HG03439 (cell line): ENCODE data around the gene PPP1R9B.

Experiments used
- ATAC-seq: cut with Tn5 transposase; IDR thresholded peaks from one replicate; pipeline ENCODE4 v1.9.1; 2021; ENCODE audit warnings: mild to moderate bottlenecking, moderate library complexity; ENCODE audit not compliant: unreplicated experiment

PPP1R9B gene

DNA sequence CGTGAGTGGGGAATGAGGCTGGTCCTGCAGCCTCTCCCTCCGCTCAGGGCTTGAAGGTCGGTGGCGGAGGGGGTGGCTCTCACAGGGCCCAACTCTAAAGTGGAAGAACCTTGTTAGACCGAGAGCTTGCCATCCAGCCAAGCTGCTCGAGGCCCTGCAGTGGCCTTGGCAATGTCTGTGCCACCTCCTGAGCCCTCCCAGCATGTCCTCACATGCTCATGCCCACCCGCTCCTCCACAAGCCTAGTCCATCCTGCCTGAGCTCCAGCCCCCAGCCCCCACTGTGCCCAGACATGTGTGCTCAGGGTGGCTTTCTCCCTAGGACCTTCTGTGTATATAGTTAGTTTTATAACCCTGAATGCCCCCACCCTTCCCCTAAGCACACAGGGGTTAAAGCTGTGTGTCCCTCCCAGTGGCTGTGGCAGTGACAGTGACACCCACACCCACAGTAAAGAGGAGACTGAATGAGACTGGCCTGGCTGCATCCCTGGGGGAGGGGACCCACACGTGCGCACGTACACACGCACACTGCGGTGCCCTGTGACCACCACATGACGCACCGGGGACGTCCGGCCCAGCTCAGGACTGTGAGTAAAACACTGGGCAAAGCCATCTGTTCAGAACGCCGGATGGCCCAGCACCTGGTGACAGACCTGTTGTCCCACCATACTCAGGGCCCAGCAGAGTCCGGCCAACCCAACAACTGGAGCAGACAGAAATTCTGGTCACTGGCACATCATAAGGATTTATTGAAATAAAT is 39.7 kb downstream of the PPP1R9B start:
- ATAC-seq: no peak

DNA sequence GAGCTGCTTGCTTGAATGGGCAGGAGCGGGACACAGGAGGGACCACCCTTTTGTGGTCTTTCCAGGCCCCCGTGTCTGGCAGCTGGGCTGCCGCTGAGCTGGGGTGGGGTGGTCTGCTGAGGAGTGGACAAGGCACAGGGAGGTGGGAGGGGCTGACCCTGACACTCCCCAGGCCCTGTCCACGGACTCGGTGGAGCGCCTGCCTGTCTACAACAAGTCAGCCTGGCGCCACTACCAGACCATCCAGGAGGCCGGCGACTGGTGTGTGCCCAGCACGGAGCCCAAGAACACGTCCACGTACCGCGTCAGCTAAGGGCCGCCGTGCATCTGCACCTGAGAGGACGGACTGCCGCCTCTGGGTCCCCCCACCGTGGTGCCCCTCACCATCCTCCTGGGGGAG is 40.7 kb downstream of the PPP1R9B start:
- ATAC-seq: no peak

DNA sequence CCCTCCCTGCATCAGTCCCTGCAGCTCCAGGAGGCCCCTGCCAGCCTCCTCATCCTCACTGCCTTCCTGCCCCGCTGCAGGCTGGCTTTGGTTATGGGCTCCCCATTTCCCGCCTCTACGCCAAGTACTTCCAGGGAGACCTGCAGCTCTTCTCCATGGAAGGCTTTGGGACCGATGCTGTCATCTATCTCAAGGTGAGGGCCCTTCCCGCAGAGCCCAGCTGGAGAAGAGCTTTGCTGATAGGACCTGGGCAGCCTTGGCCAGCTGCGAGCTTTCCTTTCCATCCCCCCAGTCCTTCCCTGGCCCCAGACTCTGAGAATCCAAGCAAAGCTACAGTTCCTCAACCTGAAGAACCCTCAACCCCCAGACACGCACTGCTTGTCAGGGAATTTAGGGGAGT is 41.3 kb downstream of the PPP1R9B start:
- no peak for ATAC-seq

DNA sequence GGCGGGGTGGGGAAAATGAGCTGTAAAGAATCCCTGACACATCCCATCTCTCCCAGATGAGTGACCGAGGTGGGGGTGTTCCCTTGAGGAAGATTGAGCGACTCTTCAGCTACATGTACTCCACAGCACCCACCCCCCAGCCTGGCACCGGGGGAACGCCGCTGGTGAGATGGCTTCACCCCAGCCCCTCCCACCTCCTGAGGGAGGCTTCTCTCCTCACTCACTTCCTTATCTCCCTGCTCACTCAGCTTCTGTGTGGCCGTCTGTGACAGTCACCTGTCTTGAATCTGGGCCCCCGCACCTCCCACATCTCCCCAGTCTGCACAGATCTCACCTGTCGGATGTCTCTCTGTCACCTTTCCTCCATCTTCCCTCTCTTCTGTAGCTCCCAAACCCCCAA is 41.9 kb downstream of the PPP1R9B start:
- no peak for ATAC-seq

DNA sequence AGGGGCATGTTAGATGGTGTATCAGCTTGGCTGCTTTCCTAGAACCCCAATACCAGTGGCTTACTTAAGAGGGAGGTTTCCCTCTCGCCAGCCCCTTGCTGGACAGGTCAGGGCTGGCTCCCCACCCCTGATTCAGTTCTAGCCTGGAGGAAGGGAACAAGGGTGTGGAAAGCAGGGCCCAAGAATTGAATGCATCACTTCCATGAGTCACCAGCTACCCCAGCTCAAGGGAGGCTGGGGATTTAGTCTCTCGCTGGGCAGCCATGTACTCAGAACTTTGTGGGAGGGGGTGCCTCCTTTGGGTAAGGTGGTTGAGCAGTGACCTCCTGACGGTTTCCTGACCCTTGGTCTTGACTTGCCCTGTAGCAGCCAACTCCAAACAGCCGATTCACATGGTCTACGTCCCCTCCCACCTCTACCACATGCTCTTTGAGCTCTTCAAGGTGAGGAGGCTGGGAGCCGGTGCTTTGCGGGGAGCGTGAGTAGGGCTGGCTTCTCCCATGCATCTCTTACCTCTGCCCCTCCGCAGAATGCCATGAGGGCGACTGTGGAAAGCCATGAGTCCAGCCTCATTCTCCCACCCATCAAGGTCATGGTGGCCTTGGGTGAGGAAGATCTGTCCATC is 42.6 kb downstream of the PPP1R9B start:
- no peak for ATAC-seq

DNA sequence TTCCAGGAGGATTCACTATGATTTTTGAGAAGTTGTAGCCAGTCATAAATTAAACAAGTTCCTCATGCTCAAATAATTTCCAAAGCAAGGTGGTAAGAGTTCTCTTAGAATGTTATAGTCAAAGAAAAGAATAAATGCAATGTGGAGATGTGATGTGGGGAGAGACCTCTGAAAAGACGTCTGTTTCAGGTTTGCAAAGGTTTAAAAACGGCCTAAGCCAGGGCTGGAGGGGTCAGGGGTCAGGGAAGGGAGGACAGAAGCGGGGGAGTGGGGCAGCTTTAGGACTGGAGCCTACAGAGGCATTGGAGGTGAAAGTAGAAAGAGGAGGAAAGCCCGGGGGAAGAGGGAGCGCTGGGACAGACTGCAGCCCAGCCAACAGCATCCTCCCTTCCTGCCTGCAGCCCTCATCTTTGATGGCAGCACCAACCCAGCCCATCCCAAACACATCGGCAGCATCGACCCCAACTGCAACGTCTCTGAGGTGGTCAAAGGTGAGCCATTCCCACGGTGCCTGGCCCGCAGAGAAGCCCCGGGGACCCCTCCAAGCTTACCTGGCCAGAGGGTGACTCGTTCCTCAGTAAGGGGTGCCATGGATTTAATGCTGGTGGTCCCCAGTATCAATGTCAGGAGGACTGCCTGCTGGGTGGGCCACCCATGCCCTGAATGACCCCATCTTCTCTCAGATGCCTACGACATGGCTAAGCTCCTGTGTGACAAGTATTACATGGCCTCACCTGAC is 43.9 kb downstream of the PPP1R9B start:
- no peak for ATAC-seq

DNA sequence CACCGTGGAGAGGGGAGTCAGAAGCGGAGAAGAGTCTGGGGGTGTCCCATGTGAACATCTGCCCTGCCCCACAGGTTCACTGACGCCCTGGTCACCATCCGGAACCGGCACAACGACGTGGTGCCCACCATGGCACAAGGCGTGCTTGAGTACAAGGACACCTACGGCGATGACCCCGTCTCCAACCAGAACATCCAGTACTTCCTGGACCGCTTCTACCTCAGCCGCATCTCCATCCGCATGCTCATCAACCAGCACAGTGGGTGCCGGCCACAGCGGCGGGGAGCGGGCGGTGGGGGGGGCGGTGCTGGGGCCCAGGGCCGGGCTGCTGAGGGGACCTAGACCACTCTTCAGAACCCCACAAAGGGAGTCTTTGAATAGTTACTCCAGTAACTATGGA is 44.7 kb downstream of the PPP1R9B start:
- no peak for ATAC-seq

DNA sequence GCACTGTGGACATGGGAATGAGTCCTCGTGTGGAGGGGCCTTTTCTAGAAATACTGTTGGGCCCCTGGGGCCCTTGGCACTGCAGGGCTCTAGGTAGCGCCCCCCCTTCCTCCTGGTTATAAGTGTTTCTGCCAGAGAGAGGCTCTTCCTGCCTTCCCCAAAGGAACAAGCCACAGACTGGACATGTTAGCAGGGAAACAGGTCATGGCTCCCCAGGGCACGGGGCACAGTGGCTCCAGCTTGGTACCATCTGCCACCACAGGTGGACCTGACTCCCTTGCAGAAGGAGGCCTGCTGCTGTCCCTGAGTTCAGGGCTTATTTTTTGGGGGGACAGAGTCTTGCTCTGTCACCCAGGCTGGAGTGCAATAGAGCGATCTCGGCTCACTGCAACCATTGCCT is 46.5 kb downstream of the PPP1R9B start:
- no peak for ATAC-seq

DNA sequence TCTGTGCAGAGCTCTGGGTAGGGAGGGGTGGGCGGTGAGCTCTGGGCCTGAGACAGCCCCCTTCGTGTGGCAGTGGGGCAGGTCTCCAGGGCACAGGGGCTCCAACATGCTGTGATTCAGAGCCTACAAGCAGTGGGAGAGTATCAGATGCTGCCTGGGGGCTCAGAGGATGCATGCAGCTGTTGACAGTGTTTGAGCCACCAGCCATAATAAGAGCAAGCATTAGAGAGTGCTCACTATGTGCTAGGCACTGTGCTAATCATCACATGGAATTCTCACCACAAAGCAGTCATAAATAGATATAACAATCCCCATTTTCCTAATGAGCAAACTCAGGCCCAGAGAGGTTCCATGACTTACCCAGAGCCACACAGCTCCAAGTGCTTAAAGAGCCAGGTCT is 47.2 kb downstream of the PPP1R9B start:
- ATAC-seq: no peak

DNA sequence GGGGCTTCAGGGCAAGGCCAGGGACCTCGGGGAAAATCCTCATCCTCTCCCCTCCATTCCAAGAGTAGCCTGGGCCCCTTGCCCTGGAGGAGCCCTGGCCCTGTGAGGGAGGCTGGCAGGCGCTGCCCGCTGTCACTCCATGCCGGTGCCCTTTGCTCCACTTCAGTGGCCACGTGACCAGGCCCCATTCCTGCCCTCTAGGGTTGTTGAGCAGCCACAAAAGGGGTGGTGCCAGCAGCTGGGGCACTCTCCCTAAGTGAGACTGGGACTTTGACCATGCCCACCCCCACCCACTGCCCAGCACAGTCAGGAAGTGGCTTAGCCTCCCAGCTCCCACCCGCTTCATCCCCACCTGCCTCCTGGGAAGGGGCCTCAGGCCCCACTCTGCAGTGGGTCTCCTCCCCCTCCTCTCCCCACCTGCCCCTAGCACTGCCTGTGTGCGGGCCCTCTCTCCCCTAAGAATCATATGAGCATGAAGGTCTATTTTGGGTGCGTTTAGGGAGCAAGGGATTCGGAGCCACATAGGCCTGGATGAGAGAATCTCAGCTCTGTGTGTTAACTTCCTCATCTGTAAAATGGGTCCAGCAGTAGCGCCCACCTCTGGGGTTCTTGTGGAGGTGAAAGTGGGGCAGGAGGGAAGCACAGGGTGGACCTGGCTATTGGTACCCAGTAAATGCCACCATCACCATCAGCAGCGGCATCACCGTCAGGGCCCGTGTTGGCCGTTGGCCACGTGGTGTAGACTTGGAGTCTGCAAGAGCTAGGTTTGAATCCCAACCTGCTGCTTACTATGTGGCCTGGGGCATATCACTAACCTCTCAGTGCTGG is 48.1 kb downstream of the PPP1R9B start:
- ATAC-seq: no peak

DNA sequence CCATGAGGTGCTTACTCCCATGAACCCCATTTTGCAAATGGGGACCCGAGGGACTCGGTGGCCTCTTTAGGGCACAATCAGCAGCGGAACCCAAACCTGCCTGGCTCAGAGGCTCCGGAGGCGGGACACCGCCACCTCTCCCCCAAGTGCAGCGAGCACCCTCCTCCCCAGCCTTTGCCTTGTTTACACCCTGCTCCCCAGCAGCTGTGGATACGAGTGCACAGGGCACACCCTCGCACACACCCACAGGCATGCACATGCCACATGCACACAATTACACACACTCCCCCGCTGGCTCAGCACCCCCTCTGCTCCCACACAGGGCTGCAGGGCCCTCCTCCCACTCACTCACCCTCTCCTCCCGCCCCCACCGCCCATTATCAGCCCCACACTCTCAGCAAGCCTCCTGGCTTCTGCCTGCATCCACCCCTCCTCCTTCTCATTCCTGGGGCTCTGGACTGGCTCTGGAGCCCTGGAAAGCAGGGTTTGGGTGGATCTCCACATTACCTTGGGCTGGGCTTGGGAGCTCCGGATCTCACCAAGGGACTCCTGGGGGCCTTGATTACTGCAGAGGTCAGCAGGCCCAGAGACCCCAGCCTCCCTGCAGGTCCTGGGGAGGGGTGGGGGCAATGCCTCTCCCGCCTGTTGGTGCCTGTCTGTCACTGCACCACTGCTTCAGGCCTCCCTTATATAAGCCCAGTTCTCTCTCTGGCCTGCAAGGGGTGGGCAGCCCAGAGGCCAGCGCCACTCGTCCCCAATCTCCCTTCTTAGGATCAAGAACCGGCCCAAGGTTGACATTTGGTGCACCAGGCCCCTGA is 48.9 kb downstream of the PPP1R9B start:
- no peak for ATAC-seq

DNA sequence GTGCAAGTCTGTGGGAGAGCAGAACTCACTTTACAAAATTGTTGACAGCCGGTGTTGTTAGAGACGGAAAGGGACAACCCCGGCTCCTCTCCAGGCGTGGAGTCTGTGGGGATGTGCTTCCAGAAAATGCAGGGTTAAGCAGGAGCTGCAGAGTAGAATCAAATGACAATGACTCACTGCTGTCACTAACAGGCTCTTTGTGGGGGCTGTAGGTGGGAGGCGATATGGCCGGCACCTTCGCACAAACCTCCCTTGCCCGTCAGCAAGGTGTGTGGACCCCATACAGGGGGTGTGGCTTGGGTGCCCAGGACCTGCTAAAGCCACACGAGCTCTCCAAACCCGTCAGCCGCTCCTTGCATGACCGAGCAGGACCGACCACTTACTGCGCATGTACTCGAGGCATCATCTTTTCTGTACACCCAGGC is 49.5 kb downstream of the PPP1R9B start:
- ATAC-seq: no peak

DNA sequence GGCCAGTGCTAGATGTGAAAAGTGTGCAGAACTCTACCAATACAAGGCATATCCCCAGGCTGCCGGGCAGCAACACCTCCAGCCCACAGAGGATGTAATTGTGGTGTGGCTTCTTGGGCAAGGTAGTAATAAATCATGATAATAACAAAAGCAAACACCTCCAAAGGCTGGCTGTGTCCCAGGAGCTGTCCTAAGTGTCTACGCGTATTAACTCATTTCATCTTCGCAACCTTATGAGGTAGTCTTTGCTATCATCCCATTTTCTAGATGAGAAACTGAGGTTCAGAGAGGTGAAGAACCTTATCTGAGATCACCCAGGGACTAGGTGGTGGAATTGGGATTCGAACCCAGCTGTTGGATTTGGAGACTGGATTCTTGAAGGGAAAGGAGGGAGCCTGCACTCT is 50.0 kb downstream of the PPP1R9B start:
- no peak for ATAC-seq

DNA sequence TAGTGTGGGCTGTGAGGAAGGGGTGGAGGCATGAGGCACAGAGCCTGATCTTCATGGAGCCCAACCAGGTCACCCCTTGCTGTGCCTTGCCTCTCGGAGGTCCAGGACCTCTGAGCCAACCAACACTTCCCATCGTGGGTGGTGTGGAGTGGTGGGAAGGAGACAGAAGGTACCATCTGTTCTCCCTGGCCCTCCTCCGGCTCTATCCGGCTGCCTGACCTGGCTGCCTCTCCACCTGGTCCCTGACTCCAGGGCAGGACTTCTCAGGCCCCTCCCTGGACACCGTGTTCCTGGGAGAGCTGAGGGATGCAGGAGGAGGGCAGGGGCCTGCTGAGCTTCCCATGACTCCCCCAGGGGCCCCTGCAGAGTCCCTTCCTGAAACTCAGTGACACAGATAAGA is 51.5 kb downstream of the PPP1R9B start:
- ATAC-seq: no peak

DNA sequence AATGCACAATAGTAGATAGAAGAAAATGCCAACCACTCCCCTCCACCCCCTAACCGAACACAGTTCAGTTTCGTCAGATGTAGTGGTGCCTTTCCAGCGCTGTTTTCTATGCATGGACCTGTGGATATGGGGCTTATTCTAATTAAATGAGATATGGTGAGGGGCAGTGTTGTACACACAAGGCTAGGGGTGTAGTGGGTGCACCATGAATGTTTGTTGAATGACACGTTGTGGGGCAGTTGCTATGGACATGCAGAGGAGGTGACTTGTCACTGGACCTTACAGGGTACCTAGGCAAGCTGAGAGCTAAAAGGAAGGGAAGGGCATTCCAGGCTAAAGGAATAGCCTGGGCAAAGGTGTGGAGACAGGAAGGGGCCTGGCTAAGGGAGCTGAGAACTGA is 51.9 kb downstream of the PPP1R9B start:
- no peak for ATAC-seq

DNA sequence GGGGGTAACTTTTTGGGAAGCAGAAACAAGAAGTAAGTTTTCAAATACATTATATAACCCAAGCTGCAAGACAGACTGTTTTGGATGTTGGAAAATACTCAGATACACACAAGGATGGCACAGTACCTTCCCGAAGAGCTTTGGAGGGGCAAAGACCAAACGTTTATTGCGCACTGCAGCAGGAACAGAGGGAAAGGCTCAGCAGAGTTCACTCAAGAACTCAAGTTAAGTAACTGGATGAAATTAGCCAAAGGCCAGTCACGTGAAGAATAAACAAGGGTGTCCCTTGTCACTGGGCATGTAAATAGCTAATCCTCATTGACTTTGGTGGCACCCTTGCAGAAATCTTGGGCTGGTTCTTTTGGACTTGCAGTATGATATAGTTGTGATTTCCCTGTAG is 52.6 kb downstream of the PPP1R9B start:
- ATAC-seq: no peak

DNA sequence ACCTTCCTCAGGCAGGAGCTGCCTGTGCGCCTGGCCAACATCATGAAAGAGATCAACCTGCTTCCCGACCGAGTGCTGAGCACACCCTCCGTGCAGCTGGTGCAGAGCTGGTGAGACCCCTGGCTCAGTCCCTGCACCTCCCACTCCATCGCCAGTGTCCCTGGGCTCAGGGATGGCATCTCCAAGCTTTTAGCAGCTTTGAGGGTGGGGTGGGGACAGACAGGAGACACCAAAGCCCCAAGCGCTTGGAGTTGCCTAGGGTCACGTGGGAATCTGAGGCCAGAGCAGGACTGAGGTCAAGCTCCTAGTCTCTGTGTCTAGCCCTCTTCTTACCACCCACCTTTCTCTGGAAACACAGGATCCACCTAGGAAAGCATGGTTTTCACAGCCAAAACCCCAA is 53.0 kb downstream of the PPP1R9B start:
- ATAC-seq: no peak

DNA sequence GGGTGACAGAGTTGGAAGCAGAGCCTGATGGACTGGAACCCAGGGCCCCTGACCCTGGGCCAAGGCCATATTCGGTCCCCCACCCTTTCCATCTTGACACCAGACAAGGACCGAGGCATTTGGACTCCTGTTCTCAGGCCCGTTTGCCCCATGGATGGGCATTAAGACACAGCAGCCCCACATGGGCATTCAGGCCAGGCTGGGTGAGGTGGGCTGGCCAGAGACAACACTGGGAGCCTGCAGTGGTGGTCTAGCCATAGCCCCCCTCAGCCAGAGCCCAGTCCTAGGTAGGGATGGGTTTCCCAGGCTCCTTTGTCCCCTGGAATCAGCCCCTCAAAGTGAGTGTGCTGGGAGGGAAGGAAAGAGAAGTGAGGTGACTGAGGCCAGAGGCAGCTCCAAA is 53.7 kb downstream of the PPP1R9B start:
- ATAC-seq: no peak

DNA sequence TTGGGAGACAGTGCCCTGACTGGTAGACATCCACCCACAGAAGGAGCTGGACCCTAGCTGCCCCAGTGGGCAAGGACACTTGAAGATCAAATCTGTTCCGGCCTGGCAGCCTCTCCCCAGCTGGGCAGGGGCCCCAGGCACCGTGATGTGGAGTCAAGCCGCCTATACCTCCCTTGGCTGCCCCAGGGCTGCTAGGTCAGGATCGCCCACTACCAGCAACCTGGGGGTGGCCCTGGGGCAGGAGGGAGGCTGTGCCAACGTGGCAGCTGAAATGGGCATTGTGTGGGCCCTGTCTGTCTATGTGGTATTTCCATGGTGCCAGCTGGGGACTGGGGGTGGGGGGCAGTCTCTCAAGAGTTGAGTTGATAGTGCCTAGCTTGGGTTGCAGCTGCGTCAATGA is 54.4 kb downstream of the PPP1R9B start:
- no peak for ATAC-seq

DNA sequence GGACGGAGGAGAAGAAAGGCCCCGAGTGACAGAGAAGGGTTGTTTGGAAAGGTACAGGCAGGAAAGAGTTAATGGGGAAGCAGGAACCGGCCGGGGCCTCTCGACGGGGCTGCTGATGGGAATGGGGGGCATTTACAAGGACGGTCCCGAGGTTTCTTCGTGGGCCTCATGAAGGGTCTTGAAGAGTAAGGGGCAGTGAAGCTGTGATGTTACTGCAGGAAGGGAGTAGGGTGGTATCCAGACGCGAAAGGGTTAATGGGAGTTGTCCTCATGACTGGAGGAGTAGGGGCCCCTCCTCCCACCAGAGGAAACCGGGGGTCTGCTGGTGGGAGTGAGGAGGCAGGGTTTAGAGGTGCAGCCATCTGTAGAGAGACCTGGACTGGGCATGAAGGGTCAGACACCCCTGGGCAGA is 54.8 kb downstream of the PPP1R9B start:
- ATAC-seq: no peak
